ENCODE data around the gene HSPBP1. TPM values are rescaled to one million over a fixed set of nuclear protein-coding genes. Genes with fewer than 3 reads are reported as not detected.

HSPBP1 gene
- total and polyA plus RNA-seq, 2 of the 13 experiments (the other 11 are each of a cell fraction or from before 2014, with no cell fraction given) = 22.3 to 33.7 TPM

- no peak for TF ChIP-seq ZNF563 (CRISPR knock-in tag; IDR thresholded peaks at IDR 0.05)
- no peak for TF ChIP-seq ZNF24 (IDR thresholded peaks at IDR 0.05)
- no peak for TF ChIP-seq ZBTB2 (CRISPR knock-in tag; IDR thresholded peaks at IDR 0.05; ENCODE audit: low read depth)
- no peak for TF ChIP-seq ZNF605 (CRISPR knock-in tag; IDR thresholded peaks at IDR 0.05)
- TF ChIP-seq RXRB (CRISPR knock-in tag; IDR thresholded peaks at IDR 0.05; ENCODE audit: borderline replicate concordance) = peak; percentile 77
- TF ChIP-seq SYNCRIP (IDR thresholded peaks at IDR 0.05; ENCODE audit: insufficient read depth, low read depth, low read length) = no peak
- TF ChIP-seq KDM2A (CRISPR knock-in tag; IDR thresholded peaks at IDR 0.05; ENCODE audit: borderline replicate concordance, low read depth) = no peak
- no peak for TF ChIP-seq NFYB (CRISPR knock-in tag; IDR thresholded peaks at IDR 0.05)
- TF ChIP-seq KAT8 (CRISPR knock-in tag; IDR thresholded peaks at IDR 0.05) = no peak
- TF ChIP-seq THAP8 (CRISPR knock-in tag; IDR thresholded peaks at IDR 0.05; ENCODE audit: borderline replicate concordance) = no peak
- no peak for TF ChIP-seq ARHGAP35 (CRISPR knock-in tag; IDR thresholded peaks at IDR 0.05; ENCODE audit: borderline replicate concordance)
- TF ChIP-seq TRIM24 (CRISPR knock-in tag; IDR thresholded peaks at IDR 0.05) = no peak
- peak; percentile 45; the same call in 1 of the 2 replicates for TF ChIP-seq FOXP4 (CRISPR knock-in tag; IDR thresholded peaks at IDR 0.05)
- no peak for TF ChIP-seq RAD21 (CRISPR knock-in tag; IDR thresholded peaks at IDR 0.05)
- TF ChIP-seq MXD4 (CRISPR knock-in tag; IDR thresholded peaks at IDR 0.05) = no peak
- TF ChIP-seq SALL1 (CRISPR knock-in tag; IDR thresholded peaks at IDR 0.05) = peak; percentile 77
- TF ChIP-seq ZNF337 (CRISPR knock-in tag; IDR thresholded peaks at IDR 0.05; ENCODE audit: borderline replicate concordance, low read depth) = 0 out of 2 replicates have a peak, but pooled peaks have one; percentile 29
- no peak for TF ChIP-seq ZNF512B (CRISPR knock-in tag; IDR thresholded peaks at IDR 0.05; ENCODE audit: borderline replicate concordance)
- TF ChIP-seq MYNN (CRISPR knock-in tag; IDR thresholded peaks at IDR 0.05; ENCODE audit: low read depth) = no peak
- TF ChIP-seq TEF (CRISPR knock-in tag; IDR thresholded peaks at IDR 0.05) = no peak
- TF ChIP-seq MTF1 (CRISPR knock-in tag; IDR thresholded peaks at IDR 0.05) = no peak
These were observed 23.1 kb downstream of the HSPBP1 start (continued) for GRCh38 chr19:55256562-55257460.

All from HepG2 (cell line).